HL-60 (cell line): Measurements from ENCODE around the gene MARK1.
"Not testable (repeated sequence)": the region's sequence is repeated elsewhere in the genome, so short reads cannot be mapped to it uniquely, and the experiment has no call there.

Experiments used
- GABPA ChIP-seq: IDR thresholded peaks from 2 replicates; pipeline ENCODE4 v1.6.1; 2012; ENCODE audit warnings: low read depth
- POLR2AphosphoS5 ChIP-seq: IDR thresholded peaks from 2 replicates; pipeline ENCODE4 v1.6.1; 2012; ENCODE audit warnings: low read depth
- SPI1 ChIP-seq: IDR thresholded peaks from 2 replicates; pipeline ENCODE4 v1.6.1; 2012; ENCODE audit warnings: low read depth, mild to moderate bottlenecking, borderline replicate concordance
- TF ChIP-seq, protein P1 (sequence below): IDR thresholded peaks from one replicate; pipeline ENCODE4 v1.5.1; 2011; ENCODE audit warnings: low read length, control low read depth, inconsistent platforms; ENCODE audit not compliant: insufficient read depth
- TF ChIP-seq, protein P2 (sequence below): IDR thresholded peaks from 2 replicates; pipeline ENCODE4 v1.6.1; 2012; ENCODE audit warnings: low read depth; ENCODE audit not compliant: insufficient replicate concordance

DNA sequence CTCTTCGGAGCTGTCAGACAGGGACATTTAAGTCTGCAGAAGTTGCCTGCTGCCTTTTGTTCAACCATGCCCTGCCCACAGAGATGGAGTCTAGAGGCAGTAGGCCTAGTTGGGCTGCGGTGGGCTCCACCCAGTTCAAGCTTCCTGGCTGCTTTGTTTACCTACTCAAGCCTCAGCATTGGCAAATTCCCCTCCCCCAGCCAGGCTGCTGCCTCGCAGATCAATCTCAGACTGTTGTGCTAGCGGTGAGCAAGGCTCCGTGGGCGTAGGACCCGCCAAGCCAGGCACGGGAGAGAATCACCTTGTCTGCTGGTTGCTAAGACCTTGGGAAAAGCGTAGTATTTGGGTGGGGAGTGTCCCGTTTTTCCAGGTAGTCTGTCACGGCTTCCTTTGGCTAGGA, 83.2 kb downstream of the MARK1 start:
- TF ChIP-seq, protein P1, sequence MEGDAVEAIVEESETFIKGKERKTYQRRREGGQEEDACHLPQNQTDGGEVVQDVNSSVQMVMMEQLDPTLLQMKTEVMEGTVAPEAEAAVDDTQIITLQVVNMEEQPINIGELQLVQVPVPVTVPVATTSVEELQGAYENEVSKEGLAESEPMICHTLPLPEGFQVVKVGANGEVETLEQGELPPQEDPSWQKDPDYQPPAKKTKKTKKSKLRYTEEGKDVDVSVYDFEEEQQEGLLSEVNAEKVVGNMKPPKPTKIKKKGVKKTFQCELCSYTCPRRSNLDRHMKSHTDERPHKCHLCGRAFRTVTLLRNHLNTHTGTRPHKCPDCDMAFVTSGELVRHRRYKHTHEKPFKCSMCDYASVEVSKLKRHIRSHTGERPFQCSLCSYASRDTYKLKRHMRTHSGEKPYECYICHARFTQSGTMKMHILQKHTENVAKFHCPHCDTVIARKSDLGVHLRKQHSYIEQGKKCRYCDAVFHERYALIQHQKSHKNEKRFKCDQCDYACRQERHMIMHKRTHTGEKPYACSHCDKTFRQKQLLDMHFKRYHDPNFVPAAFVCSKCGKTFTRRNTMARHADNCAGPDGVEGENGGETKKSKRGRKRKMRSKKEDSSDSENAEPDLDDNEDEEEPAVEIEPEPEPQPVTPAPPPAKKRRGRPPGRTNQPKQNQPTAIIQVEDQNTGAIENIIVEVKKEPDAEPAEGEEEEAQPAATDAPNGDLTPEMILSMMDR: not testable (repeated sequence)
- TF ChIP-seq, protein P2, sequence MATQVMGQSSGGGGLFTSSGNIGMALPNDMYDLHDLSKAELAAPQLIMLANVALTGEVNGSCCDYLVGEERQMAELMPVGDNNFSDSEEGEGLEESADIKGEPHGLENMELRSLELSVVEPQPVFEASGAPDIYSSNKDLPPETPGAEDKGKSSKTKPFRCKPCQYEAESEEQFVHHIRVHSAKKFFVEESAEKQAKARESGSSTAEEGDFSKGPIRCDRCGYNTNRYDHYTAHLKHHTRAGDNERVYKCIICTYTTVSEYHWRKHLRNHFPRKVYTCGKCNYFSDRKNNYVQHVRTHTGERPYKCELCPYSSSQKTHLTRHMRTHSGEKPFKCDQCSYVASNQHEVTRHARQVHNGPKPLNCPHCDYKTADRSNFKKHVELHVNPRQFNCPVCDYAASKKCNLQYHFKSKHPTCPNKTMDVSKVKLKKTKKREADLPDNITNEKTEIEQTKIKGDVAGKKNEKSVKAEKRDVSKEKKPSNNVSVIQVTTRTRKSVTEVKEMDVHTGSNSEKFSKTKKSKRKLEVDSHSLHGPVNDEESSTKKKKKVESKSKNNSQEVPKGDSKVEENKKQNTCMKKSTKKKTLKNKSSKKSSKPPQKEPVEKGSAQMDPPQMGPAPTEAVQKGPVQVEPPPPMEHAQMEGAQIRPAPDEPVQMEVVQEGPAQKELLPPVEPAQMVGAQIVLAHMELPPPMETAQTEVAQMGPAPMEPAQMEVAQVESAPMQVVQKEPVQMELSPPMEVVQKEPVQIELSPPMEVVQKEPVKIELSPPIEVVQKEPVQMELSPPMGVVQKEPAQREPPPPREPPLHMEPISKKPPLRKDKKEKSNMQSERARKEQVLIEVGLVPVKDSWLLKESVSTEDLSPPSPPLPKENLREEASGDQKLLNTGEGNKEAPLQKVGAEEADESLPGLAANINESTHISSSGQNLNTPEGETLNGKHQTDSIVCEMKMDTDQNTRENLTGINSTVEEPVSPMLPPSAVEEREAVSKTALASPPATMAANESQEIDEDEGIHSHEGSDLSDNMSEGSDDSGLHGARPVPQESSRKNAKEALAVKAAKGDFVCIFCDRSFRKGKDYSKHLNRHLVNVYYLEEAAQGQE: not testable (repeated sequence)
- TF ChIP-seq POLR2AphosphoS5, GABPA, SPI1: not testable (repeated sequence)
